GM23338 (cell line): ENCODE data around the gene TSEN2. TPM values are rescaled to one million over a fixed set of nuclear protein-coding genes. Genes with fewer than 3 reads are reported as not detected.

Source experiments
- polyA plus RNA-seq: library from polyadenylated mRNA; unstranded; fragments of >200 nt; fragmentation: Nextera tagmentation; extraction: Ambion mirVana; gene quantifications from 2 replicates; pipeline ENCODE4 v1.2.1, GENCODE V29; 2016
- small RNA-seq: library from RNA; depleted of rRNA; stranded (forward); fragments of <200 nt; gene quantifications from one replicate; pipeline ENCODE3, GENCODE V24; 2014; ENCODE audit warnings: low replicate concordance
- total RNA-seq: library from RNA; depleted of rRNA; stranded (reverse); fragments of >200 nt; shearing (Covaris generic); gene quantifications from 2 replicates; pipeline ENCODE4 v1.2.3, GENCODE V29; 2014; rRNA removed

Gene TSEN2
- total and polyA plus RNA-seq, 2 experiments from 2014 or later, result 27.7 to 30.0 TPM

Small RNA genes within 50 kb of the gene (small RNA-seq; reads per million reads assigned to genes)
- gene RF00017 (not detected), gene RNA5SP123 (0.12 reads per million), gene RNU6-377P (not detected)

Other genes starting within 250 kb of the TSEN2 start
- 0.42 TPM in 1 of 2 replicates, not detected in the other for gene PPARG, start 195.4 kb upstream of the TSEN2 start, total RNA-seq
- 0.15 TPM in 1 of 2 replicates, not detected in the other for gene PPARG, start 195.4 kb upstream of the TSEN2 start, polyA plus RNA-seq
- gene MKRN2OS, start 61.0 kb downstream of the TSEN2 start, total RNA-seq, result not detected in 2 replicates
- gene MKRN2OS, start 61.0 kb downstream of the TSEN2 start, polyA plus RNA-seq, result 0.55 and 0.59 TPM in 2 replicates
- 21.6 and 24.6 TPM in 2 replicates for gene MKRN2, start 72.6 kb downstream of the TSEN2 start, total RNA-seq
- gene MKRN2, start 72.6 kb downstream of the TSEN2 start, polyA plus RNA-seq, result 9.1 and 11.4 TPM in 2 replicates
- 123 and 135 TPM in 2 replicates for gene RAF1, start 179.6 kb downstream of the TSEN2 start, total RNA-seq
- 35.6 and 39.5 TPM in 2 replicates for gene RAF1, start 179.6 kb downstream of the TSEN2 start, polyA plus RNA-seq